ENCODE measurements around the gene SLC38A3. TPM values are rescaled to one million over a fixed set of nuclear protein-coding genes. Genes with fewer than 3 reads are reported as not detected.

SLC38A3 gene
- not detected for total RNA-seq

DNA sequence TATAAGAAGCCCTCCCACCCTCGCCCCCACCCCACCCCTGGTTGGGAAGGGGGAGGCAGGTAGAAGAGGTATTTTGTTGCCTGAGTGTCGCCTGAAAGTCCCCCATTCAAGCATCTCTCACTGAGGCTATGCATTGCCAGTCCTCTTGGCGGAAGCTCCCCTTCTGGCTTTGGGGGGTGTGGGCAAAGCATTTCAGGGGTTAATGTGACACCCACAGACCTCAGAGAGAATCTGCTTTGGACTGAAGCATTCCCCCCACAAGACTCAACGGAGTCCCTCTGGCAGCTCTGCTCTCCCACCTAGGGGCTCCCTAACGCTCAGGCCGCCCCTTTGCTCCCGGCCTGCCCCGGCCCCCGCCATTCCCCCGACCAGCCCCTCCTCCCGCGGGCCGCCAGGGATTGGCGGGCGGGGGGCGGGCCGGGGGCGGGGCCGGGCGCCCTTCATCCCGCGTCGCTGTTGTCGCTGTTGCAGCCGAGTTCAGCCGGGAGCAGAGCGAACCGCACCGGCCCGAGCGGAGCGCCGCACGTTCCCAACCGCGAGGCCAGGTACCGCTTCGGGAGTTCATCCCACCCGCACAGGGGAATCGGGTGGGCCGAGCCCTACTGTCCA lies at the start of gene SLC38A3:
TSS of gene SLC38A3 (plus strand) at position 468 of the 609 bp plus-strand sequence. CDS start 8,929 bp downstream, outside the sequence.
- DNase-seq: no peak

DNA sequence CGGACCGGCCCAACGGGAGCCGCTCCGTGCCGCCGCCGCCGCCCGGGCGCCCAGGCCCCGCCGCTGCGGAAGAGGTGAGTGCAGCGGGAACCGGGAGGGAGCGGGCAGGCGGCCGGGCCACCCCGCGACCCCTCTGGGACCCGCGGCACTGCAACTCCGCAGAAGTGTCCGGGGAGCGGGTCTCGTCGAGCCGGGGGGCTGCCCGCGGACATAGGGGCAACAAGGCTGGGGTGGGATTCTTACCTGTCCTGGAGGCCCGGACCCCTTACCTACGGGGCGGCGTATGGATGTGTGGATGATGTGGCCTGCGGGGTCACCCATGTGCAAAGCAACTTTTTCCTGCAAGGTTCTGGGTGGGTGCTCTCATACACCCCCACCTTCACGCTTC lies 49.6 kb upstream of the SLC38A3 start:
- DNase-seq: no peak

DNA sequence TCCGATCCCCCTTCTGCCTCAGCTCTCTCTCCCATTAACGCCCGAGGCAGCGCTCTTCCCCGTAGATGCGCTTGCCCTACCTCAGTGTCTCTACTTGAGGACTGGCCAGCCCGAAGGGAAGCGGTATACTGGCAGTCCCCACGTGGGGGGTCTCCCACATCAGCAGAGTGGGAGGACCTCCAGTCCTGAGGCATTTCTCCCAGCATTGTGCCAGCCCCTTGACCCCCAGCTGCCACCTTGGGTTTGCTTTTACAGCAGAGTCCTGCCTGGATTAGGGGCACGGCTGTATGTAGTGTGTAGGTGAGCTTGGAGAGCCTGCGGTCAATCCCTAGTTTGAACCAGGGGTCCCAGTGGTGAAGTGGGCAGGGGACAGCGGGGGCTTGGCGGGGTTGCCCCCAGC lies 49.2 kb upstream of the SLC38A3 start:
- DNase-seq: no peak

DNA sequence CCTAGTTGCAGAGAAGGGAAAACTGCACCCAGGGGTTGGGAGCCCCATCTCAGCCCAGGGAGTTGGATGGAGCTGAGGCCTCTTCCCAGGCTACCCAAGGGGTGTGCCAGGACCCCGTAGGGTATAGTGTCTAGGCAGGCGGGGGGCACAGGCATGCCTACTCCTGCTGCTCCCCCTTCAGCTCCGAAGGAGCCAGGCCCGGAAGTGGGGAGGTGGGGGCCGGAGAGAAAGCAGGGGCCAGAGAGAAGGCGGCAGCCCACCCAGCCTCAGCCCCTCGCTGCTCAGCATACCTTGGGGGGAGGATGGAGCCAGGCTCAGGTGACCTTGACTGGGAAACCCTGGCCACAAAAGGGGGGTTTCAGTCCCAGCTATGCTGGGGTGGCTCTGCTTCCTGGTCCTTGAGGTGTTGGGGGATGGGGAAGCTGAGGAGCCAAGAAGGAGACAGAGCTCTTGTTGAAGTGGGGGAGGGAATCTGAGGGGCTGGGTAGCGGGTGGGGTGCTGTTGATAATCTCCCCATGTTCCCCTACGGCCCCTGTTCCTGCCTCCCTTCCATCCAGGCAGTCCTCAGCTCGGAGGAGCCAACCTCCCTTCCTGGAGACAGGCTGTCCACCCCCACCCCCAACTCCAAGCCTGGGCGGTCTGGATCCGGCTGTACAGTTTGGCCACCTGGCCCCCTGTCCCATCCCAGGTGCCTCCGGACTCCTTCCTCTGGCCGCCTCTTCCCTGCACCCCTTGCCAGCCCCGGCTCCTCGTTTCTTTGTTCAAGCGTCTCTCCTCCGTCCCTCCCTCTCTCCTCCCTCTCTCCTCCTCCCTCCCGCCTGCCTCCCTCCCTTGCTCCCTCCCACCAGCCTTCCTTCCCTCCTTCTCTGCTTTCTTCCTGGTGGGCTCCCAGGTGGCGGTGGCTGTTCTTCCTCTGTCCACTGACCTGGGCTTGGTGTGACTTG lies 48.2 kb upstream of the SLC38A3 start:
- no peak for DNase-seq

DNA sequence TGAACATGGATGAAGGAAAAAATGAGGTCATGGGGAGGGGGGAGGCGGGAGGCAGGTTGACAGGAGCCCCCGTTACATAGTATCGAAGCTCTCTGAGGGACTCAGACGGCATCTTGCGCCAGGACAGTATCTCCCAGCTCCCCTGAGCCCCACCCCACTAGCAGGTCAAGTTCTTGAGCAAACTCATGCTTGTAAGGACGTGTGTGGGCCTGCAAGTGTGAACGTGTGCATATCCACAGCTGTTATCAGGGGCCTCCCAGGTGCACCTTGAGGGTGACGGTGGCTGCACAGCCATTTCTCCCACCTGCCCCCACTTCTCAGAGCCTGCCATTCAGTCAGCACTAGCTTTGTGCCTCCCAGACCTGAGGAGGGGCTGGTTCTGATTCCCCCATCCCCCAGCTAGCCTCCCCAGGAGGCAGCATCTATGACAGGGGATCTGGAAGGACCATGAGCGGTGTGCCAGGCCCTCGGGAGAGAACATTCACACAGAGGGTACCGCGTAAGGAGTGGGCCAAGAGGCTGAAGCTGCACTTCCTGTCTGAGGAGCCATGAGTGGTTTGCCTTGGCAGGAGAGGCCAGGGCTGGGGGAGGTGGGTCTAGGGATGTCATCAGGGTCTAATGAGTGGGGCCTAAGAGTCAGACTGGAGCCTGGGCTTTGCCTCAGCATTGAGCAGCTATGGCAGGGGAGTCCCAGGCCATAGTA lies 47.1 kb upstream of the SLC38A3 start:
- DNase-seq: no peak

DNA sequence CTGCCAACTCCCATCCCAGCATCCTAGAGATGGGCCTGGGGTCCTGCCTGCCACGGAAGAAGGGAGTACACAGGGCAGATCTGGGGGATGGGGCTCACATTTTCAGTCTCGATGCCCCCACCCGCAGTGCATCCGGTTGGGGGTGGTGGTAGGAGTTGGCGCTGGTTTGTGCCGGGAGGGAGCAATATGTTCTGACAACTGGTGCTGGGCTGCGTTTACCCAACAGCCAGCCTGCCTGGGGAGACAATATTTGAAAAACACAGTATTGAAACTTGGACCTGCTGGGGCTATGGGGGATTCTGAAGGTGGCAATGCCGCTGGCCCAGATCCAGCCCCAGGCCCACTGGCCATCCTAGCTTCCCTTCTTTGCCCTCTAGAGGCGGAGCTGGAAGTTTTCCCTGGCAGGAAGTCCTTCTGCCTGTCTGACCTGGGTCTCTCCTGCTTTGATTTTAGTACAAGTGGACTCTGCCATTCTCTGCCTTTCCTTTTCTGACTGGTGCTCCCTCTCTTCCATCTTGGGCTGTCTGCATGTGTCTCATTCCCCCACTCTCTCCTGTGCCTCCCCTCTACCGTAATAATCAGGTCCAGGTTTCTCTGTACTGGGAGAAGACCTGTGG lies 46.4 kb upstream of the SLC38A3 start:
- no peak for DNase-seq

DNA sequence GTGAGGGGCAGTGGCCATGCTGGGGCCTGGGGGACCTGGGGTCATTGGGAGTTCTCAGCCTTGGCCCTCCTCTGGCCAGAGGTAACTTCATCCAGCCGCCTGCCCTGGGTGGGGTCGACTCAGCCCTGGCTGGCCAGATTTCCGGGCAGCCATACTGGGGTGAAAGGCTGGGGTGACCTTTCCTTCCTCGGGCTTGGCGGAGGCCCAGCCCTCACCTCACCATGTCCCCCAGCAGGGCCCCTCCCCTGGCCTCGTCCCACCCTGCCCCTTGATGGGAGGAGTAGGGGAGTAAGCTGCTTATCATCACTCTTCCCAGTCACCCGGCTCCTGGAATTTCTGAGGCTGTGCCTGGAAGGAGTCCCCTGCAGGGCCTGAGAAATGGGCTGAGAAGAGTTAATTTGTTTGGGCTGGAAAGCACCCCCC lies 44.5 kb upstream of the SLC38A3 start:
- DNase-seq: no peak

DNA sequence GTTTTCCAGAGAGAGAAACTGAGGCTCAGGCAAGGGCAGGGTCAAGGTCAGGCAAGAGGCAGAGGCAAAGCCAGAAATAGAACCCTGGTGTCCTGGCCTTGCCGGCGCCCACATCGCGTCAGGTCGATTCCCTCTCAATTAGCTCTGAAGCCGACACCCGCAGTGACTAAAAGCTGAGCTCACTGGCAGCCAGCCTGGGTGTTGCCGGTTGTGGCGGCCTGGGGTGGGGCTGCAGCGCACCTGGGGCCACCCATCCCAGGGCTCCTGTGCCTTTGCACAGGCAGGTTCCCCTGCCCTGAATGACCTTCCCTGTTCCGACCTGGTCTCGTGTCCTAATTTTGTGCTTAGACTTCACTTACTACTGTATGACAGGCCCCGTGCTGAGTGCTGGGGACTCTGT lies 43.8 kb upstream of the SLC38A3 start:
- DNase-seq: no peak

DNA sequence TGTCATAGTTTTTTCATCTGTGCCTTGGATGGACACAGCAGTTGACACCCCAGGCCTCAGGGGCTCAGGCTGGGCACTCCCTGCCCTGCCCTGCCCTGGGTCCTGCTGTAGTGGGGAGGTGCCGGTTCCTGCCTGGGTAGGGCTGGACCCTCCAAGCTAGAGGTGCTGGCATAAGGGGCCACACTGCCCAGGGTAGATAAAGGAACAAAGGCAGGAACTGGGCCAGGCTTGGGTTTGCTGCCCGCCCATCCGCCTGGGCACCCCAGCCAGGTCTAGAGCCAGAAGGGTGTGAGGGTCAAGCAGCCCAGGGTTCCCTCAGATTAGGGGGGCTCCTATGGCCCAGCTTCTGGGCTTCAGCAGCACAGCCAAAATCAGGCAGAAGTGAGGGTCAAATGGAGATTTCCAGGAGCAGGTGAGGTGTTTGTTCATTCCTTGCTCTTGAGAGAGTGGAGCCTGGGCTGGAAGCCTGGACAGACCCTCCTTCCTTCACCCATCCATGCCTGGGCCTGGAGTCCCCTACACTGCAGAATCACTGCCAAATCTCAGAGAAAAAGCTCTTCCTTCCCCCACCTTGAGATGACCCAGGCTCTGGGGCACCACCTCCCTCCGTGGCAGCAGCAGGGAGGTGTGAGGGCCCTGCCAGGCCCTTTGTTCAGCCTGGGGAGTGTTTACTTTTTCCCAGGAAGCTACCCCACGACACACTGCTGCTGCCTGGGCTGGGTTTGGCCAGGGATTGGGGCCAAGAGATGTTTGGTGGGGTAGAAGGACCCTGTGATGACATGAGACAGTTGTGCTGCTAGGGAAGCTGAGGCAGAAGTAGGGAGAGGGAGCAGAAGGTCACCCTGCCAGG lies 42.8 kb upstream of the SLC38A3 start:
- no peak for DNase-seq

DNA sequence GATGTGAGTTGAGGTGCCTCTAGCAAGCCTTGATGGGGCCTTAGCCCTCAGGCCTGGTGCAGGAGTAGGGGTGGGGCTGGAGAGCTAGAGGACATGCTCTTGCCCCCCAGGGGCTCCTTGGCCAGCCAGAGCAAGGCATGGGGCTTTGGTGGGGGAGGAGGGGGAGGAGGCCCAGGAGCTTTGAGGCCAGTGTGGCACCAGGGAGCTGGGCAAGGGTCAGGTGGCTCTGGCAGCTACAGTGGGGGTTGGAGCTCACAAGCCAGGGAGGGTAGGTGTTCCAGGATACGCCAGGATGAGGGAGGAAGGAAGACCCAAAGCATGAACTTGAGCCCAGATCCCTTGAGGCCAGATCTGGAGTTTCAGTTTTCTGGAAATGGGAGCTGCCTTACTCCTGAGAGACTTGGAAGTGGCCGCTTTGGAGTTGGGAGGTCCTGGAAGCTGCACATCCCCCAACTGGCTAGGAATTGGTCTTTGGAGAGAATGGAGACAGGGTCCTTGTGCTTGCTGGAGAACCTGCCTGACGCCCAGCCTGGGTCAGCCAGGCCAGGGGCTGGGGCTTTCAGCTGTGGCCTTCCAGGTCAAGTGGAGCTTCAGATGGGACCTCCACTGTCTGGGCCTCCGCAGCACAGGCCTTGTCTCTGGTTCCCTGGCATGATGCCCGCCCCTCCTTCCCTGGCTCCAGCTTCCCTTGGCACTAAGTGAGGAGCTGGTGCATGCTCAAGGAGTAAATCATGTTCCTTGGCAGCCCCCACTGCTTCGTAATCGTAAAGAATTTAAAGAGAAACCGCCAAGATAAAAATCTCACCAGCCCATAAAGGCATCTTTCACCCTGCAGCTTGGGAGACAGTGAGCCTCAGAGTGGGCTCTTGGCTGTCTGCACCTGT lies 41.3 kb upstream of the SLC38A3 start:
- DNase-seq: no peak

DNA sequence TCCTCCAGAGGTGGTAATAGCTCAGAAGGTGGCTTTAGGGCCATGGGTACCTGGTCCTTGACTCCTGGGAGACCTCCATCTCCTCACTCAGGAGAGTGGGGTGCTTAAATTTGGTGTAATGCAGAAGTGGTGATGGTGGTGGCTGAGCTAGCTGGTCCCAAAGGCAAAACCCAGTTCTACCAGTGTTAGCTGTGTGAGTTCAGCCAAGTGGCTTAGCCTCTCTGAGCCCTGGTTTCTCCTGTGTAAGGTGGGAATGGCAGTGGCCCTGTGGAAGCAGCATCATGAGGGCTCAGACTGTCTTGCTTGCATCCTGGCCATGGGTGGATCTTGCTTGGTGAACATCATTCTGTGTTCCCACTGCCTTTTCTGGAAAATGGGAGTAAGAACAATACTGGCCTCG lies 40.6 kb upstream of the SLC38A3 start:
- DNase-seq: no peak

DNA sequence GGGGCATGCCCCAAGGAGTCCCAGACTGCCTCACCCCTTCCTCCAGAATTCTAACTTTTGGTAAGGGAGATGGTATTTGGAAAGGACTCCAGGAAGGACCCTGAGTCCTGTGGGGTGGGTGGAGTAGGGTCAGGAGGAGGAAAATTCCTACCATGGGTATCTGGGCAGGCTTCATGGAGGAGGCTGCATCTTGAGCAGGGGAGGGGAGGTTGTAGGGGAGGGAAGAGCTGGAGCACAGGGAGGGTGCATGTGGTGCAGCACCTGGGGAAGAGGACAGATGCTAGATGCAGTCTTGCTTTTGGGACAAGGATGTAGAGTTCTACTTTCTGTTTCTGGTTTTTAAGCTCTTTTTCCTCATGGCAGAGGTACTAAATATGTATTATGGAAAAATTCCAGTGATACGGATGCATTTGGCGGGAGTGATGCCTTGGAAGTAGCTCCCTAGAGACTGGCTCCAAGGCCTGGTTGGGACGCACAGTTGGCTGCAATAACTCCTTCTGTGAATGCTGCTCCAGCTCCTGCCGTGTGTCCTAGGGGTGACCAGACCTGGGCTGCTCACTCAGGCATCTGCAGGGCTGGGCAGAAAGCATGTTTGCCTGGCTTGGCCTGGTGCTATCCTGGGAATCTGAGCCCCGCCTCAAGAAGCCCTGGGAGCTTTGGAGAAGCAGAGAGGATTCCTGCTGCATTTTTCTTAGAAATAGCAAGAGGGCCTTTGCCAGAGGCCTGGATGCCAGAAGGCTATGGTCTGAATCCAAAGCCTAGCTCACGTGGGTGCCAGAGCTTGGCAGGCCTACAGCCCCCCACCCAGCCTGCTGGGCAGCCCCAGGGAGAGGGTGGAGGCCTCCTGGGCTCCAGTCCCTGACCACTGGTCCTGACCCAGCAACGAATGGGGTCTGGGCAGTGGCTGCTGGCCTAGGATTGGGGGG lies 39.8 kb upstream of the SLC38A3 start:
- no peak for DNase-seq

DNA sequence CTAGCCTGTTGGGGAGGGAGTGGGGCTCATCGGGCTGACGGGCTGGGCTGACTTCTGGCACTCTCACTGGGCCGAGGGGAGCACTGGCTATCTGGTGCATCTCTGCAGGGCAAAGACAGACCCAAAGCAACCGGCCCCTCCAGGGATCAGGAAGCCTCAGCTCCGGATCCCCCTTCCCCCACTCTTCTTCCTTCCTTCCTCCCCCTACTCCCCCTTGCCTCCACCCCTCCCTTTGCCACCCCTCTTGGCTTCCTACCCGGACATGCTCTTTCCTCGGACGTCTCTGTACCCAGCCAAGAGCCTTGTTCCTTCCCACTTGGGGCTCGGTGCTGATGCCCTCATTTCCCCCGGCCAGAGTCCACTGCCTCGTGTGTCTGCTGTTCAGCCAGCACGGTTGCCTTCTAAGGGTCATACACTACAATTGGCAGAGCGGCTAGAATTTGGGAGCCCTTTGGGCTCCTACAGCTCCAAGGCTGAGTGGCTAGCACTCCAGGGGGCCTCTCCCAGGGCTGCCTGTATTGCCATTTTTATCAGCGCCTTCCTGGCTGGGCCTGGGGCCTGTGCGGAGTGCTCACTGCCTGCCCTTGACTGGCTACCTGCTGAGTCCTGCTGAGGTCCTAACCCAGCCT lies 39.0 kb upstream of the SLC38A3 start:
- no peak for DNase-seq

DNA sequence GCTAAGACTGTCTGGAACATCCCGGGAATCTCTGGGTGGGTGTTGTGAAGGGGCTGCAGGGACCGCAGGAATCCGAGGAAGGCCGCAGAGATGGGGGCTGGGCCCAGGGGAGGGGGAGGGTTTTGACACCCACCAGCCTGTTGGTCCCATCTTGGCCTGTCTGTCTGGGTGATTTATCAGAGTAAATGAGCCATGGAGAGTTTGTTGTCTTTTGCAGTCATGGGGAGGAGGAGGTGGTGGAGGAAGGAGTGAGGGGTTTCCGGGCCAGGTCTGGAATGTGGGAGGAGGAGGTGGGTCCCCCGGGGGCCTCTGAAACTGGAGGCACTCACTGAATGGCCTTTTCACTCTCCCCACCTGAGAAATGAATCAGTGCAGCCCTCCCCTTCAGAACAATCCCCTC lies 38.5 kb upstream of the SLC38A3 start:
- DNase-seq: no peak

DNA sequence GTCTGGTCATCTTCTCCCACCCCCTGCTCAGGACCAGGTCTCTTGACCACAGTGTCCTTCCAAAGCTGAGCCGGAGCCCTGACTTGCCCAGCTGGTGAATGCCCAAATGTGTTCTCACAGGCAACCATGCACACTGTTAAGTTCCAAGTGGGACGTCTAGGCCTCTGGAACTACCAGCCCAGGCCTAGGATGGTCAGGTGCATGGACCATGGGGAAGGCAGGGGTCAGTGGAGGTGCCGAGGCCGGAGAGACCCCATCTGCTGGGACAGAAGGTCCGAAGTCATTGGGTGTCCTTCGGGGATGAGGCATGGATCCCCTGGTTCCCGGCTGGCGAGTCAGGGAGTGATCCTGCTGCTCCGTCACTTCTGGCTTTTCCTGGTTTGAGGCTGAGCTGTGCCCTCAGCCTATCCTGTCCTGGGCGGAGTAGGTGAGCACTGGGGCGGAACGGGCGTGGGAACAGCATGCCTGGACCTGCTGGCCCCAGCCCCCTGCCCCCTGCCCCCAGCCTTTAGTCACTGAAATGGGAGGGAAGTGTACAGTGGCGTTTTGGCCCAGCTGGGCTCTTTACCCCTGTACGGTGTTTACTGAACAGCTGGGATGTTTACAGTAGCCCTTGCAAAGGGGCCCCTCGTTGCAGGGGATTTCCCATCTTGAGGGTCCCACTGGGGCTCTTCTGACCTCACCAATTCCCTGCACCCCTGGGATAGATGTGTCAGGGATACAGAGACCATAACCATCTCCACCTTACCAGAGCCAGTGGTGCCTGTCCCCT lies 37.8 kb upstream of the SLC38A3 start:
- no peak for DNase-seq

DNA sequence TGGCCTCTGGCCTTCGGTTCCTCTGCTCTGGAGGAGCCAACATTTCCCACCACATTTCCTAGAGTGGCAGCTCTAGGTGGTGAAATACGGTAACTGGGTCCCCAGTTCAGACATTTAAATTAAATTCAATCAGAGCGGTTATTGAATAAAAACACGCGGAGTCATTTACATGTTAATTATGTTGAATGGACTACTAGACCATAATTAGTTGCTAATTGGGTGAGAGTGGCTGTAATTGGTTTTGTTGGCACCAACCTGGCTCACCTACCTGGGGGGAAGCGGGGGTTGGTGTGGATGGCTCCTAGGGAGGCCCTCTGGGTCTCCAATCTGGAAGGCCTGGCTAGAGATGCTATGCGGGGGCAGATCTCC lies 37.2 kb upstream of the SLC38A3 start:
- no peak for DNase-seq

DNA sequence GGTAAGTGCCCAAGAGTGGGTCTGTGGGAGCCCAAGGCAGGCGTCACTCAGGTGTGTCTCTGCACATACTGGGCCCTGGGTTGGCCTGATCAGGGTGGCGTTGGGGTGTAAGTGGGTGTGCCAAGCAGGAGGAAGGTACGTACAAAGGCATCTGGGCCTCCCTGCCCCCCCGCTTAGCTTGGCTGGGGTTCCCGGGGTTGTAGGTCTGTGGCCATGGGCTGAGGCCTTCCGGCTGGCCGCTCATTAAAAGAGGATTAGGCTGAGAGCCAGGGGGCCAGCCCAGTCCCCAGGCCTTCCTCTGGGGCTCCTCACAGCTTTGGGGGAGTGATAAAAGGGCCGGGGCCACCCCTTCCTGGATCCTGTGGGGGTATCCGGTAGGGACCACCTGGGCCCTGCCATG lies 36.7 kb upstream of the SLC38A3 start:
- DNase-seq: no peak

DNA sequence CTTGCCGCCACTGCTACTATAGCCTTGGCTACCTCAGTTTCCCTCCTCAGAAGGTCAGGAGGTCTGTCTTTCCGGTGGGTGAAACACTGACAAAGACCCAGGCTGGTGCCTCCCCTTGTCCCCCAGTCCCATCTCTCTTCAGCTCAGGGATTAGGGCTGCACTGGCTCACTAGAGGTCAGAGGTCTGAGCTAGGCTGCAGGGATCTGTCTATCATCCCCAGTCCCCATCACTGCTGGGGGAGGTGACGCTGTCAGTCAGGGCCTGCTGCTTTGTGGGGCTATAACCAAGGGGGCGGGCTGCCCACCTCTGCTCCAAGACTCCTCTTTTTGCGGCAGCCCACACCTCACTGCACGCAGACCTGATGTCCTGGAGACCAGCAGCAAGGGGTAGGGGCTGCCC lies 36.3 kb upstream of the SLC38A3 start:
- DNase-seq: no peak
